Pancreas (tissue), 10 donors: ENCODE data around the gene RIPK4. TPM values are rescaled to one million over a fixed set of nuclear protein-coding genes. Genes with fewer than 3 reads are reported as not detected.
A peak's percentile ranks its signal among the peaks of the same experiment; 100 is the strongest.

Experiments
- ATAC-seq, 4 donors: fragments of 200-7000 bp; cut with Tn5 transposase; one replicate each; pipeline versions ENCODE4 v1.8.0 to v1.9.1; 2020; ENCODE audit warnings: mild to moderate bottlenecking in 4 of 4, moderate library complexity in 4 of 4
- DNase-seq, 6 donors: peaks; one replicate each; pipeline ENCODE4 v3.0.0-alpha.2; 2020
- FAIRE-seq: peaks from 2 replicates; lab custom pipeline; 2012; peaks lifted over from hg19 to GRCh38; lab: Jason Lieb, UNC
- H3K27ac ChIP-seq, 4 donors: fragments of 200-600 bp; sonication (generic); 1 replicate in 3 of 4; 2 replicates in 1 of 4; pipeline versions ENCODE4 v1.5.0 to v1.8.0; 2020
- H3K27me3 ChIP-seq, 4 donors: fragments of 200-600 bp; one replicate each; pipeline ENCODE4 v1.8.0; 2021
- H3K36me3 ChIP-seq, 3 donors: fragments of 200-600 bp; sonication (generic) in 1 of 3; one replicate each; pipeline versions ENCODE4 v1.5.0 to v1.8.0; 2020 to 2021
- H3K4me1 ChIP-seq, 3 donors: fragments of 200-600 bp; one replicate each; pipeline ENCODE4 v1.8.0; 2021
- H3K4me3 ChIP-seq, 4 donors: fragments of 200-600 bp; sonication (generic) in 2 of 4; one replicate each; pipeline versions ENCODE4 v1.5.0 to v1.8.0; 2020 to 2021
- H3K9me3 ChIP-seq, 4 donors: fragments of 200-600 bp; one replicate each; pipeline ENCODE4 v1.8.0; 2021
- WGBS, 2 donors: extraction: QIAGEN DNeasy Blood & Tissue Kit; methylation state at CpG; one replicate each; pipeline ENCODE4 v1.1.7; 2013; 5-methylcytosine and 5-hydroxymethylcytosine counted together
- intact Hi-C, 3 donors: fragments of 100-400 bp; cut with DNase I; formaldehyde crosslinking; loops; one replicate each; pipeline versions ENCODE4 v1.11.1 to v1.14.2; 2022
- polyA plus RNA-seq, 2 donors: library from polyadenylated mRNA; stranded (reverse); fragments of 200-250 nt; gene quantifications; one replicate each; pipeline ENCODE4 v1.2.3, GENCODE V29; 2013
- total RNA-seq, 6 donors: library from RNA; stranded (reverse); fragmentation: NEBNext Ultra II Directional in 4 of 6; extraction: Animal tissue kit (Norgen Biotek cat#: 25700) in 4 of 6; gene quantifications; one replicate each; pipeline versions ENCODE4 v1.2.1 to v1.2.4, GENCODE V29; 2021 to 2023
- TF ChIP-seq, protein P1 (sequence below), 4 donors: fragments of 200-600 bp; sonication (generic) in 3 of 4; IDR thresholded peaks; one replicate each; pipeline versions ENCODE4 v1.5.0 to v1.8.0; 2021; ENCODE audit warnings: antibody characterized with exemption in 4 of 4
- donor health status: healthy with polysubstance abuse.
- donor health status: DM: no; HTN: no; CAD: no; lungs with moderate emphysema.
- donor health status: DM: no; HTN: no; CAD: no.
- donor health status: control.
- donor health status: control.
- donor health status: Bipolar disorder and iron deficiency.
- donor health status: DM: yes; HTN: yes; CAD: no.
- donor health status: DM: no; HTN: no; CAD: no.
- donor health status: DM: no; HTN: no; CAD: no.
- donor health status: DM: yes; HTN: yes; CAD: no.

Gene RIPK4
- total and polyA plus RNA-seq, 8 donors, result 7.7 to 18.2 (median 12.8) TPM

DNA sequence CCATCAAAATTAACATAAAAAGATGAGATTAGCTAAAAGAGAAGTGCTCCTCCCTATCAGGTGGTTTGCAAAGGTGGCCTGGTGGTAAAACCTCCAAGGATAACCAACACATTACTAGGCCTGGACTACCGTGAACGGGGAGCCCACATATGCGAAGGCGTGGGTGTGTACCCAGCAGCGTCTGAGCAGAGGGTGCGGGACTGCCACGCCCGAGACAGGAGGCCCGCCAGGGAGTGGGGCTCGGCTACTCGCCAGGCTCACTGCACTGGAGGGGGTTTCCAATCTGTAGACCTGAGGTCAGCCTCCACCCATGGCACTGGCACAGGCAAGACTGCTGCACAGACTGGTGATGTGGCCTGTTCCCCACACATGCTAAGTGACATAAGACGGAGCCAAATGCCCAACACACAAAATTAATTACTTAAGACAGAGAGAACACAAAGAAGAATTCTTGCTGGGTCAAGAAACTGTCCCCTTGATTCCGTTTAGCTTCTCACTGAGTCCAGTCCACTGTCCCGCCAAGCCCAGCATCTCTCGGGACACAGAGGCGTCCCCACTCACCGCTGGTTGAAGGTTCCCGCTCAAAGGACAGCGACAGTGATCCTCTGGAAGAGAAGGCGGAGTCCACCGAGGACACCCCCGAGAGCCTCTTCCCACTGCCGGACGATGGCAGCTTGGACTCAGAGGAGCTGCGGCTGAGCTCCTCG is 23.4 kb downstream of the RIPK4 start:
- Histone ChIP-seq H3K27me3 (no peaks in the 10 kb centered on the region), H3K4me3 (no peak overlapping the region), H3K36me3 (peaks cover 3 to 92% (median 48%) of the 10 kb centered on the region in 3 donors), H3K9me3 (no peaks in the 10 kb centered on the region), H3K4me1 (no peaks in the 10 kb centered on the region), H3K27ac (no peak overlapping the region)
- FAIRE-seq, result no peak
- peak in 2 of 4 donors; percentile 6 to 32 for ATAC-seq
- intact Hi-C loops, result no loop called here
- 93% methylated on average over 26 of the region's 26 CpGs for WGBS, 2 donors
- DNase-seq, result peak in 2 of 6 donors; percentile 49 to 53
- TF ChIP-seq, protein P1, sequence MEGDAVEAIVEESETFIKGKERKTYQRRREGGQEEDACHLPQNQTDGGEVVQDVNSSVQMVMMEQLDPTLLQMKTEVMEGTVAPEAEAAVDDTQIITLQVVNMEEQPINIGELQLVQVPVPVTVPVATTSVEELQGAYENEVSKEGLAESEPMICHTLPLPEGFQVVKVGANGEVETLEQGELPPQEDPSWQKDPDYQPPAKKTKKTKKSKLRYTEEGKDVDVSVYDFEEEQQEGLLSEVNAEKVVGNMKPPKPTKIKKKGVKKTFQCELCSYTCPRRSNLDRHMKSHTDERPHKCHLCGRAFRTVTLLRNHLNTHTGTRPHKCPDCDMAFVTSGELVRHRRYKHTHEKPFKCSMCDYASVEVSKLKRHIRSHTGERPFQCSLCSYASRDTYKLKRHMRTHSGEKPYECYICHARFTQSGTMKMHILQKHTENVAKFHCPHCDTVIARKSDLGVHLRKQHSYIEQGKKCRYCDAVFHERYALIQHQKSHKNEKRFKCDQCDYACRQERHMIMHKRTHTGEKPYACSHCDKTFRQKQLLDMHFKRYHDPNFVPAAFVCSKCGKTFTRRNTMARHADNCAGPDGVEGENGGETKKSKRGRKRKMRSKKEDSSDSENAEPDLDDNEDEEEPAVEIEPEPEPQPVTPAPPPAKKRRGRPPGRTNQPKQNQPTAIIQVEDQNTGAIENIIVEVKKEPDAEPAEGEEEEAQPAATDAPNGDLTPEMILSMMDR (IDR thresholded peaks at IDR 0.05), result no peak

DNA sequence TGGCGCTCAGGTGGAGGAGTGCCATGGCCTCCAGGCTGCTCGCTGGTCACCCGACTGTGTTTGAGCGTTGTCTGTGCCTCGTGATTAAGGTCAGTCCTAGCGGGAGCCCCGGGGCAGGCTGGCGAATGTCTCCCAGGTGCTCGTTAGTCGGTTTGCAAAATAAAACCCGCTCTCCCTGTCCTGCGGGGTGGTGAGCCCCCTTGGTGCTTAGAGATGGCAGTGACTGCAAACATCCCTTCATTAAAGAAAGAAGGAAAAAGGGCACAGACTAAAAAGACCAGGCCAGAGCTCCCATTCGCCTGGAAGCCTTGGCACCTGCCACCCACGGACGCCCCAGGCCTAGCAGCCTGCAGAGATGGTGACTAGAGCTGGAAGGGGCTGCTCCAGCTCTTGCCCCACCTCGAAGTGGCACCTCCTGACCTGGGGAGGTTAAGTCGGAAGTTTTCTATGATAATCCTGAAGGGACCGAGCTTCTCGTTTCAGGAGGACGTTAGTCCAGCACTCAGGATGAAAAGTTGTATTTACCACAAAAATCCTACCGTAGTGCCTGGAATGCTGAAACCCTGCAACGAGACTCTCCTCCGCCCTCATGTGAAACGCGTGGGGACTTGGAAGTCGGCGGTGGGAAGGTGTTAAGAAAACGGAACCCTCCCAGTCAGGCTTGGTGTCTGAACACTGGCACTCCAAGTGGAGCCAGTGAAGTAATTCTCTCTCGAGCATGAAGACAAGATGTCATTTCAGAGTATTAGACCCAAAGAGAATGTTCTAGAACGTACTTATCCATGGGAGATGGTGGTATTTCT is 24.6 kb downstream of the RIPK4 start:
- 87 to 91% methylated on average over 30 of the region's 30 CpGs for WGBS, 2 donors
- Histone ChIP-seq H3K4me3 (no peak overlapping the region), H3K9me3 (no peaks in the 10 kb centered on the region), H3K27me3 (no peaks in the 10 kb centered on the region), H3K36me3 (peaks cover 3 to 80% (median 44%) of the 10 kb centered on the region in 3 donors), H3K27ac (no peak overlapping the region), H3K4me1 (no peaks in the 10 kb centered on the region)
- ATAC-seq, result no peak
- peak in 2 of 6 donors; percentile 40 to 47 for DNase-seq
- no peak for FAIRE-seq
- TF ChIP-seq, protein P1 (IDR thresholded peaks at IDR 0.05), result no peak
- intact Hi-C loops, result no loop called here

DNA sequence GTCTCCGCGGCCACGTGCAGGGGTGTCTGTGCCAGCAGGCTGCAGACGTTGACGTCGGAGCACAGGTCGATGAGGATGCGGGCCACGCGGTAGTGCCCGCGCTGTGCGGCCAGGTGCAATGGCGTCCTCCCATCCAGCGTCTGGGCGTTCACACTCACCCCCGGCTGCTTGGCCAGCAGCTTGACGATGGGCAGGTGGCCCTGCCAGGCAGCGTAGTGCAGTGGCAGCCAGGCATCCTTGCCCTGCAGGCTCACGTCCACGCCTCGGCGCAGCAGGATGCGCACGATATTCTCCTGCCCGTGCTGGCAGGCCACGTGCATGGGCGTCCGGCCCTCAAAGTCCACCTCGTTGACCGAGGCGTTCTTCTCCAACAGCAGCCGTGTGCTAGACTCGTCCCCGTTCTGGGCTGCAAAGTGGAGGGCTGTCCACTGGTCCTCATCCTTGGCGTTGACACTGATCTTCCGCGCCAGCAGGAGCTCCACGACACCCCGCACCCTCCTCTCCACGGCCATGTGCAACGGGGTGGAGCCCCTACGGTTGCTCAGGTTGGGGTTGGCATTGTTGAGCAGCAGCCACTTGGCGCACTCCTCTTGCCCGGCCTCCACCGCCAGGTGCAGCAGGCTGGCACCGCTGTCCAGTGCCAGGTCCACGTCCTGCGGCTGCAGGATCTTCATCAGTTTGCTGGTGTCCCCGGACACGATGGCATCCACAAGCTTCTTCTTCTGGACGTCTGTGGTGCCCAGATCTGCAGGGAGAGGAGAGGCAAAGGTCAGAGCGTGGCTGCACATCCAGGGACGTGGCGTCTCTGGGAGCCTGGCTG is 25.4 kb downstream of the RIPK4 start:
- intact Hi-C loops, result no loop called here
- Histone ChIP-seq H3K36me3 (peaks cover 3 to 74% (median 44%) of the 10 kb centered on the region in 3 donors), H3K27me3 (no peaks in the 10 kb centered on the region), H3K27ac (no peak overlapping the region), H3K4me1 (no peaks in the 10 kb centered on the region), H3K4me3 (no peak overlapping the region), H3K9me3 (no peaks in the 10 kb centered on the region)
- FAIRE-seq, result no peak
- 93 to 95% methylated on average over 55 of the region's 55 CpGs for WGBS, 2 donors
- DNase-seq, result peak in 2 of 6 donors; percentile 51 to 63
- TF ChIP-seq, protein P1 (IDR thresholded peaks at IDR 0.05), result no peak
- peak in 1 of 4 donors; percentile 7 for ATAC-seq

DNA sequence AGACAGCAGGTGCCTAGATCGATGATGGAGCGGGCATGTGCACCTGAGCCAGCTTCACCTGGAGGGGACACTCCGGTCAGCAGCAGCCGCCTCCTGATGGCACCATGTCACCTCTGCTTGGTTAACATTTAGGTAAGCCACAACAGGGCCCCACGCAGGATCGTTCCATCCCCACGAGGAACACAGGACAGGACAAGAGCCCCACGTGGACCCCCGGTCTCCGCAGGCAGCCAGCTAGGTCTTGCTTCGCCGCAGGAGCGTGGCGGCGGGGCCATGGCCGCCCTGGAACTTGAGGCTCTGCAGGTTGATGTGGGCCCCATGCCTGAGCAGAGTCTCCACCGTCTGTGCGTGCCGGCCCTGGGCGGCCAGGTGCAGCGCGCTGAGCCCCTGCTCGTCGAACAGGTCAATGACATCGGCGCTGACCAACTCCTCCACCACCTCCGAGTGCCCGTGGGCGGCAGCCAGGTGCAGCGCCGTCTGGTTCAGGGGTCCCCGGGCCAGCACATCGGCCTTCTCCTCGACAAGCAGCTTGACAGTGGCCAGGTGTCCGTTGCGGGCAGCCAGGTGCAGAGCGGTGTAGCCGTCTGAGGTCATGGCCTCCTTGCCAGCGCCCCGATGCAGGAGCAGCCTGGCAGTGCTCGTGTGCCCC is 26.1 kb downstream of the RIPK4 start:
- DNase-seq (peak in 2 of 6 donors; percentile 54 to 65), ATAC-seq (no peak), FAIRE-seq (no peak)
- Histone ChIP-seq H3K27ac (no peak overlapping the region), H3K4me1 (no peaks in the 10 kb centered on the region), H3K27me3 (no peaks in the 10 kb centered on the region), H3K9me3 (no peaks in the 10 kb centered on the region), H3K36me3 (peaks cover 3 to 66% (median 37%) of the 10 kb centered on the region in 3 donors), H3K4me3 (no peak overlapping the region)
- TF ChIP-seq, protein P1 (IDR thresholded peaks at IDR 0.05), result no peak
- intact Hi-C loops, result no loop called here
- WGBS, 2 donors, result 96% methylated on average over 41 of the region's 41 CpGs
